Measurements from ENCODE around the gene CCDC57.

The CCDC57 gene

GRCh38 chr17:82227629-82228277 lies 15.1 kb upstream of the CCDC57 start:
- peak overlapping the region; percentile 65 for H3K4me2 ChIP-seq (ENCODE audit: low read length)
- H3K9ac ChIP-seq (ENCODE audit: low read length): peak overlapping the region; percentile 69
- no peaks in the 10 kb centered on the region for H3K4me1 ChIP-seq (ENCODE audit: low read length)
- no peak for TF ChIP-seq CTCF (IDR thresholded peaks at IDR 0.05; ENCODE audit: low read depth, low read length)
- TF ChIP-seq EZH2phosphoT487 (IDR thresholded peaks at IDR 0.05; ENCODE audit: low read depth): no peak
- H2AFZ ChIP-seq (ENCODE audit: low read depth, low read length): no peak overlapping the region; the same call in 1 of the 2 replicates
- no peaks in the 10 kb centered on the region for H4K20me1 ChIP-seq (ENCODE audit: insufficient read depth, low read length)
- no peaks in the 10 kb centered on the region for H3K79me2 ChIP-seq (ENCODE audit: low read length)
- H3K9me3 ChIP-seq (ENCODE audit: insufficient read depth, low read length): no peaks in the 10 kb centered on the region
- no peaks in the 10 kb centered on the region for H3K36me3 ChIP-seq (replicated peaks; ENCODE audit: low read depth, low read length)
- peak overlapping the region; percentile 79 for H3K4me3 ChIP-seq (ENCODE audit: low read length)
- H3K27me3 ChIP-seq (ENCODE audit: low read depth, low read length): no peaks in the 10 kb centered on the region
- no peak overlapping the region for H3K27ac ChIP-seq (ENCODE audit: low read length)

GRCh38 chr17:82226809-82227628 lies 14.4 kb upstream of the CCDC57 start:
- Histone ChIP-seq H3K9ac (ENCODE audit: low read length) (no peak overlapping the region), H3K27ac (ENCODE audit: low read length) (no peak overlapping the region), H3K4me3 (ENCODE audit: low read length) (no peak overlapping the region), H3K36me3 (replicated peaks; ENCODE audit: low read depth, low read length) (no peaks in the 10 kb centered on the region), H3K9me3 (ENCODE audit: insufficient read depth, low read length) (no peaks in the 10 kb centered on the region), H3K4me2 (ENCODE audit: low read length) (no peak overlapping the region), H4K20me1 (ENCODE audit: insufficient read depth, low read length) (no peaks in the 10 kb centered on the region), H3K79me2 (ENCODE audit: low read length) (no peaks in the 10 kb centered on the region), H3K27me3 (ENCODE audit: low read depth, low read length) (no peaks in the 10 kb centered on the region), H3K4me1 (ENCODE audit: low read length) (no peaks in the 10 kb centered on the region), H2AFZ (ENCODE audit: low read depth, low read length) (no peak overlapping the region)
- TF ChIP-seq EZH2phosphoT487 (IDR thresholded peaks at IDR 0.05; ENCODE audit: low read depth) (no peak), CTCF (IDR thresholded peaks at IDR 0.05; ENCODE audit: low read depth, low read length) (no peak)

- Histone ChIP-seq H3K4me2 (ENCODE audit: low read length) (no peak overlapping the region), H3K4me3 (ENCODE audit: low read length) (no peak overlapping the region), H2AFZ (ENCODE audit: low read depth, low read length) (no peak overlapping the region), H3K36me3 (replicated peaks; ENCODE audit: low read depth, low read length) (no peaks in the 10 kb centered on the region), H3K9me3 (ENCODE audit: insufficient read depth, low read length) (no peaks in the 10 kb centered on the region), H3K27ac (ENCODE audit: low read length) (no peak overlapping the region), H3K9ac (ENCODE audit: low read length) (no peak overlapping the region), H3K4me1 (ENCODE audit: low read length) (no peaks in the 10 kb centered on the region), H4K20me1 (ENCODE audit: insufficient read depth, low read length) (no peaks in the 10 kb centered on the region), H3K79me2 (ENCODE audit: low read length) (no peaks in the 10 kb centered on the region), H3K27me3 (ENCODE audit: low read depth, low read length) (no peaks in the 10 kb centered on the region)
- no peak for TF ChIP-seq CTCF (IDR thresholded peaks at IDR 0.05; ENCODE audit: low read depth, low read length)
- TF ChIP-seq EZH2phosphoT487 (IDR thresholded peaks at IDR 0.05; ENCODE audit: low read depth): no peak
Measured at GRCh38 chr17:82226146-82226808, 13.6 kb upstream of the CCDC57 start.

Data from OCI-LY3 (cell line).